GM21825 (cell line): ENCODE measurements around the gene DDX27.

ENCODE experiments used
- ATAC-seq: cut with Tn5 transposase; IDR thresholded peaks from one replicate; pipeline ENCODE4 v1.9.1; 2021; ENCODE audit warnings: mild to moderate bottlenecking, moderate library complexity; ENCODE audit not compliant: unreplicated experiment

DDX27 gene

DNA sequence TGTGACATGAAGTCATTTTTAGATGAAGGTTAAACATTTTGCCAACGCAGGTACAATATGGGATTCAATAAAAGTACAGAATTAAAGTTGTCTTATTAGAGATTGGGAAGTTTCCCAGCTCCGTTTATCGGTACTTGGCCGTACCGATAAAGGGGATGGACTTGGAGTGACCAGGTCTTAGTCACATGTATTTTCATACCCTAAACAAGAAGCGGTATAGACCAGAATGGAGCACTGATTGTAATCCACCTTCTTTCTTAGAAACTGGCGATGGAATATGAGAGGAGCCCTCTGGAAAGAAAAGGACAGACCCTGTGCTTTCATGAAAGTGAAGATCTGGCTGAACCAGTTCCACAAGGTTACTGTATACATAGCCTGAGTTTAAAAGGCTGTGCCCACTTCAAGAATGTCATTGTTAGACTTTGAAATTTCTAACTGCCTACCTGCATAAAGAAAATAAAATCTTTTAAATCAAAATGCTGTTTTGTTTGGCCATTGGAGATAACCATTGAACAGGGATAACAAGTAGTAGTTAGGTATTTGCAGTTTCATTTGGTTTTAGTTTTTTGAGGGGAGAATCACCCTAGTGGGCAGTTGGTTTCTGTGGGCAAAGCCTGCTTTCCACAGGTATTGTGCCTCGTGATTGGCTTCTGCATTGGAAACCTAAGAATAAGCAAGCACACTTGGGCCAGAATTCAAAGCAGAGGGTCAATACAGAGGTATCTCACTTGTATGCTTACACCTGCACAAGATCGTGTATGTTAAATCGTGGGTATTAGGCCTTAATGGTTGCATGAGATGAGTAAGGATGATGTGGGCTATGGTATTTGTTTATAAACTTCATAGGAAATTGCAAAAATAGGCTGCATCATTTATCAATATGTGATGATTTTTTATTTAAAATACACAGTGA is 69.8 kb downstream of the DDX27 start:
- ATAC-seq, result no peak

DNA sequence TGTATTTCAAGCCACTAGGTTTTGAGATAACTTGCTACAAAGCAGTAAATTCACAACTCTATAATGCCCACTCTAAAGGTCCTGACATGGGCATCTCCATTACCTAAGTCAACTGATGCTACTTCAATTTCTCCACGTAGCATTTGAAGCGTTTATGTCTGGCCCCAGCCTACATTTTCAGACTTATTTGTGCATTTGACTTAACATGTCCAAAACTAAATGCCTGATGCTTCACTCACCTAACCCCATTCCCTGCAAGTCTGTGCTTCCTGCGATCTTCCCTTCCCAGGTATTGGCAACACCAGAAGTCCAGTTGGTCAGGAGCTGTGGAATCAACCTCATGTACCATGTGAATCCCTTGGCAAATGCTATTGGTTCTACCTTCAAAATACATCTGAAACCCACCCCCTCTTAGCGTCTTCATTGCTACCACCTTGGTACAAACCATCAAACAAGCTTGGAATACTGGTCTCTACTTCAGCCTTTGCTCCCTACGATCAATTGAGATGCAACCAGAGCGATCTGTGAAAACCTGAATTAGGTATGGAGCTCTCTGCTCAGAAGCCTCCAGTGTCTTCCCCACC is 71.5 kb downstream of the DDX27 start:
- ATAC-seq, result no peak

DNA sequence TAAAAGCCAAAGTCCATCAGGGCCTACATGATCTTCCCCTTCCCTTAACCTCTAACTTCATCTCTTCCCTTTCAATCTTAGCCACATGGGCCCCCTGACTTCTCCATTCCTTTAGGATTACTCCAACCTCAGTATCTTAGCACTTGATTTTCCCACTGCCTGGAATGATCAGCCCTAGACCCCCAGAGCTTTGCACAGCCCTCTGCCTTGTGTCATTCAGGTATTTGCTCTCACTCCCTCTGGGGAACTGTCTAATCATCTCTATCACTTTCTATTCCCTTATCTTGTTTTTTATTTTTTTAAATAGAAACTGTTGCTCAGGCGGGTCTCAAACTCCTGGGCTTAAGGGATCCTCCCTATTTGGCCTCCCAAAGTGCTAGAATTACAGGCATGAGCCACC is 72.0 kb downstream of the DDX27 start:
- ATAC-seq, result no peak

DNA sequence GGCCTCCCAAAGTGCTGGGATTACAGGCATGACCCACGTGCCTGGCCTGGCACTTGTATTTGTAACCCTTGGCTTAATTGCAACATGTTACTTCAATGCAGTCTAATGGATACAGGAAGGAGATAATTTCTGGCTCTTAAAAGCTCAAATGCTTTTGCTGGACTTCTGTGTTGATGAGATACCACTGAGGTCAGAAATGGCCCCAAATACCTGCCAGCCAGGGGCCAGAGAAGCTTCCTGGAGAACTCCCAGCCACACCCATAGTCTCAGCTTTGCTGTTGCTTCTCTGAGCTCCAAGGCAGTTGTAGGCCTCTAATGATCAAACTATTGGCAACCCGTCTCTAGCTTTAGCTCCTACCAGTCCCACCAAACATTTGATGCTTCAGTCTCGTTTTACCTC is 72.8 kb downstream of the DDX27 start:
- ATAC-seq, result no peak

DNA sequence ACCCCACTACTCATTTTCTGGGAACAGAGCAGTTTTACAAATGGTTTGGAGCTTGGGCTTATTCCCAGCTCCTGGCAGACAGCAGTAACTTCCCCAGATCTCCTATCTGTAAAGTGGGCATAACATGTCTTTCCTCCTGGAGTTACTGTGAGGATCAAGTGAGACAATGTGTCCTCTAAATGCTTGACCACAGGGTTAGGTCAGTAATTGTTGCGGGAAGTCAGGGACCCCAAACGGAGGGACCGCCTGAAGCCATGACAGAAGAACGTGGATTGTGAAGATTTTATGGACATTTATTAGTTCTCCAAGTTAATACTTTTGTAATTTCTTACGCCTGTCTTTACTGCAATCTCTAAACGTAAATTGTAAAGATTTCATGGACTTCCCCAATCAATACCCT is 73.9 kb downstream of the DDX27 start:
- no peak for ATAC-seq
